ENCODE measurements around the gene RAB7B. TPM values are rescaled to one million over a fixed set of nuclear protein-coding genes. Genes with fewer than 3 reads are reported as not detected.
"Not testable (repeated sequence)": the region's sequence is repeated elsewhere in the genome, so short reads cannot be mapped to it uniquely, and the experiment has no call there.

Gene RAB7B
- total RNA-seq, 2 donors from 2014 or later, result 2.5 to 12.0 TPM

GRCh38 chr1:206001476-206001888 is 1.7 kb downstream of the RAB7B start:
- no peak for ATAC-seq (ENCODE audit: insufficient number of reproducible peaks, low FRiP score, low read depth)
- peak; percentile 41 for DNase-seq (ENCODE audit: low spot score)
- peak overlapping the region in 1 of 2 donors; percentile 3 for H3K27ac ChIP-seq
- H3K27me3 ChIP-seq (replicated peaks; ENCODE audit: insufficient read depth), result no peaks in the 10 kb centered on the region
- TF ChIP-seq, protein P1, sequence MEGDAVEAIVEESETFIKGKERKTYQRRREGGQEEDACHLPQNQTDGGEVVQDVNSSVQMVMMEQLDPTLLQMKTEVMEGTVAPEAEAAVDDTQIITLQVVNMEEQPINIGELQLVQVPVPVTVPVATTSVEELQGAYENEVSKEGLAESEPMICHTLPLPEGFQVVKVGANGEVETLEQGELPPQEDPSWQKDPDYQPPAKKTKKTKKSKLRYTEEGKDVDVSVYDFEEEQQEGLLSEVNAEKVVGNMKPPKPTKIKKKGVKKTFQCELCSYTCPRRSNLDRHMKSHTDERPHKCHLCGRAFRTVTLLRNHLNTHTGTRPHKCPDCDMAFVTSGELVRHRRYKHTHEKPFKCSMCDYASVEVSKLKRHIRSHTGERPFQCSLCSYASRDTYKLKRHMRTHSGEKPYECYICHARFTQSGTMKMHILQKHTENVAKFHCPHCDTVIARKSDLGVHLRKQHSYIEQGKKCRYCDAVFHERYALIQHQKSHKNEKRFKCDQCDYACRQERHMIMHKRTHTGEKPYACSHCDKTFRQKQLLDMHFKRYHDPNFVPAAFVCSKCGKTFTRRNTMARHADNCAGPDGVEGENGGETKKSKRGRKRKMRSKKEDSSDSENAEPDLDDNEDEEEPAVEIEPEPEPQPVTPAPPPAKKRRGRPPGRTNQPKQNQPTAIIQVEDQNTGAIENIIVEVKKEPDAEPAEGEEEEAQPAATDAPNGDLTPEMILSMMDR (IDR thresholded peaks at IDR 0.05), result no peak
- H3K4me3 ChIP-seq, result peak overlapping the region; percentile 44
- no peaks in the 10 kb centered on the region for H3K9me3 ChIP-seq
- peaks cover 10 to 37% of the 10 kb centered on the region in 2 donors for H3K4me1 ChIP-seq (ENCODE audit: control insufficient read depth in 1 of 2, low read depth in 2 of 2)
- no peaks in the 10 kb centered on the region for H3K36me3 ChIP-seq

- Histone ChIP-seq H3K27ac (no peak overlapping the region), H3K36me3 (no peaks in the 10 kb centered on the region), H3K27me3 (replicated peaks; ENCODE audit: insufficient read depth) (no peaks in the 10 kb centered on the region), H3K4me3 (no peak overlapping the region), H3K4me1 (ENCODE audit: control insufficient read depth in 1 of 2, low read depth in 2 of 2) (peaks cover 10 to 37% of the 10 kb centered on the region in 2 donors), H3K9me3 (no peaks in the 10 kb centered on the region)
- DNase-seq (ENCODE audit: low spot score) (no peak), ATAC-seq (ENCODE audit: insufficient number of reproducible peaks, low FRiP score, low read depth) (no peak)
- TF ChIP-seq, protein P1 (IDR thresholded peaks at IDR 0.05), result no peak
Measured at GRCh38 chr1:206000641-206001339, 2.4 kb downstream of the RAB7B start.

GRCh38 chr1:205998457-205999241 is 4.5 kb downstream of the RAB7B start:
- Histone ChIP-seq H3K9me3 (no peaks in the 10 kb centered on the region), H3K4me1 (ENCODE audit: control insufficient read depth in 1 of 2, low read depth in 2 of 2) (peaks cover 10 to 33% of the 10 kb centered on the region in 2 donors), H3K36me3 (no peaks in the 10 kb centered on the region), H3K27ac (no peak overlapping the region), H3K27me3 (replicated peaks; ENCODE audit: insufficient read depth) (no peaks in the 10 kb centered on the region), H3K4me3 (no peak overlapping the region)
- no peak for DNase-seq (ENCODE audit: low spot score)
- no peak for ATAC-seq (ENCODE audit: insufficient number of reproducible peaks, low FRiP score, low read depth)
- TF ChIP-seq, protein P1 (IDR thresholded peaks at IDR 0.05), result no peak

DNA sequence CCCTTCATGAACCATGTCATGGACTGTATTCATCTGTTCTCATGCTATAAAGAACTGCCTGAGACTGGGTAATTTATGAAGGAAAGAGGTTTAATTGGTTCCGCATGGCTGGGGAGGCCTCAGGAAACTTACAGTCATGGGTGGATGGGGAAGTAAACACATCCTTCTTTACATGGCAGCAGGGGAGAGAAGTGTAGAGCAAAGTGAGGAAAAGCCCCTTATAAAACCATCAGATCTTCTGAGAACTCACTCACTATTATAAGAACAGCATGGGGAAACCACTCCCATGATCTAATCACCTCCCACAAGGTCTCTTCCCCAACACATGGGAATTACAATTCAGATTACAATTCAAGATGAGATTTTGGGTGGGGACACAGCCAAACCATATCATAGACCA is 6.6 kb downstream of the RAB7B start:
- not testable (repeated sequence) for DNase-seq (ENCODE audit: low spot score); ATAC-seq (ENCODE audit: insufficient number of reproducible peaks, low FRiP score, low read depth); H3K27ac ChIP-seq; H3K27me3 ChIP-seq (replicated peaks; ENCODE audit: insufficient read depth); H3K36me3 ChIP-seq; H3K4me3 ChIP-seq; H3K9me3 ChIP-seq
- H3K4me1 ChIP-seq (ENCODE audit: control insufficient read depth in 1 of 2, low read depth in 2 of 2), result peaks cover 4 to 13% of the 10 kb centered on the region in 2 donors

GRCh38 chr1:205994346-205994745 is 8.8 kb downstream of the RAB7B start:
- ATAC-seq (ENCODE audit: insufficient number of reproducible peaks, low FRiP score, low read depth) (no peak), DNase-seq (ENCODE audit: low spot score) (no peak)

More at GRCh38 chr1:205994346-205994745, 8.8 kb downstream of the RAB7B start:
- TF ChIP-seq, protein P1 (IDR thresholded peaks at IDR 0.05), result no peak
- Histone ChIP-seq H3K27ac (no peak overlapping the region), H3K9me3 (no peaks in the 10 kb centered on the region), H3K27me3 (replicated peaks; ENCODE audit: insufficient read depth) (no peaks in the 10 kb centered on the region), H3K36me3 (no peaks in the 10 kb centered on the region), H3K4me3 (no peak overlapping the region), H3K4me1 (ENCODE audit: control insufficient read depth in 1 of 2, low read depth in 2 of 2) (peaks cover 0 to 5% of the 10 kb centered on the region in 2 donors)
